AG04449 (cell line): Measurements from ENCODE around the gene TMC1.
"Not testable (repeated sequence)": the region's sequence is repeated elsewhere in the genome, so short reads cannot be mapped to it uniquely, and the experiment has no call there.

ENCODE experiments used
- CTCF ChIA-PET: fragments of 350-600 bp; formaldehyde crosslinking; extraction: SDS; loops from one replicate; lab custom pipeline; 2021; ENCODE audit warnings: antibody characterized with exemption; lab: Yijun Ruan, JAX
- POLR2A ChIA-PET: fragments of 400-600, 350-600 bp; formaldehyde crosslinking; extraction: SDS; loops from one replicate; lab custom pipeline; 2020; ENCODE audit warnings: antibody characterized with exemption, inconsistent platforms; lab: Yijun Ruan, JAX
- DNase-seq: peaks from one replicate; pipeline ENCODE4 v3.0.0-alpha.2; 2010; ENCODE audit warnings: low read depth, low spot score
- H3K4me3 ChIP-seq: 2 replicates; pipeline ENCODE4 v1.5.1; 2011; ENCODE audit warnings: low read depth, mild to moderate bottlenecking, control low read depth, low read length
- TF ChIP-seq, protein P1 (sequence below): IDR thresholded peaks from one replicate; pipeline ENCODE4 v1.5.1; 2011; ENCODE audit warnings: mild to moderate bottlenecking, moderate library complexity, low read length, control low read depth, inconsistent platforms; ENCODE audit not compliant: insufficient read depth; ENCODE audit errors: missing control alignments

The TMC1 gene

DNA sequence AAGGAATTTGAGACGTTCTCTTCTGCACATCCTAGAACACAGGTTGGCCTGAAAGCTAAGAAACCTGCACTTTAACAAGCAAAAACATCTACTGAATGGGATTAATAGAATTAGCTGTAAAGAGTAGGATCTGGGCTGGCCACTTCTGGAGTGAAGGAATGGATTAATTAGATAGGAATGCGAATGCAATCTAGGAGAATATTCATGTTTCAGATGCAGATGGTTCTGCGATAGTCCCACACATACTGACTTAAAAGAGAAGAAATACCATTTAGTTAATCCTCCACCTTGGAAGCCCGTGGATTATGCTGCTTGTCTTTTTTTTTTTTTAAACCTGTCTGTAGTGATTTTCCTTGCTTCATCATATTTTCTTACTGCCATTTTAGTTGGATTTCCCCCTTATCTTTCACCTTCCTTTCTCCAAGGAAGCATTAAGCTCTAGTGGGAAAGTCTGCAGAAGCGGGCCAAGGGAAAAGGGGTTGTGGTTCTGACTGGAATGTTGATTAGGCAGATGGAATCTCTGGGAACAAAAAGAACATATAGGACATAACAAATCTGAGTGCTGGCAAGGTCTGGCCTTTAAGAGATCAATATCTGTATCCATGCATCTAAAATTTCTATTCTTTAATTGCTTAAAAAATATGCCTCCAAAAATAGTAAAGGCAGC is 279.1 kb downstream of the TMC1 start:
- H3K4me3 ChIP-seq = no peak overlapping the region
- ChIA-PET CTCF (interaction anchor here (1.3 kb wide), 1 partner anchor 21 kb away, joined by 5 read pairs; no protein-coding TSS in a partner anchor), POLR2A (no interaction called here)
- TF ChIP-seq, protein P1, sequence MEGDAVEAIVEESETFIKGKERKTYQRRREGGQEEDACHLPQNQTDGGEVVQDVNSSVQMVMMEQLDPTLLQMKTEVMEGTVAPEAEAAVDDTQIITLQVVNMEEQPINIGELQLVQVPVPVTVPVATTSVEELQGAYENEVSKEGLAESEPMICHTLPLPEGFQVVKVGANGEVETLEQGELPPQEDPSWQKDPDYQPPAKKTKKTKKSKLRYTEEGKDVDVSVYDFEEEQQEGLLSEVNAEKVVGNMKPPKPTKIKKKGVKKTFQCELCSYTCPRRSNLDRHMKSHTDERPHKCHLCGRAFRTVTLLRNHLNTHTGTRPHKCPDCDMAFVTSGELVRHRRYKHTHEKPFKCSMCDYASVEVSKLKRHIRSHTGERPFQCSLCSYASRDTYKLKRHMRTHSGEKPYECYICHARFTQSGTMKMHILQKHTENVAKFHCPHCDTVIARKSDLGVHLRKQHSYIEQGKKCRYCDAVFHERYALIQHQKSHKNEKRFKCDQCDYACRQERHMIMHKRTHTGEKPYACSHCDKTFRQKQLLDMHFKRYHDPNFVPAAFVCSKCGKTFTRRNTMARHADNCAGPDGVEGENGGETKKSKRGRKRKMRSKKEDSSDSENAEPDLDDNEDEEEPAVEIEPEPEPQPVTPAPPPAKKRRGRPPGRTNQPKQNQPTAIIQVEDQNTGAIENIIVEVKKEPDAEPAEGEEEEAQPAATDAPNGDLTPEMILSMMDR = no peak
- DNase-seq = no peak

GRCh38 chr9:72805238-72805637 is 283.8 kb downstream of the TMC1 start:
- TF ChIP-seq, protein P1 = no peak
- H3K4me3 ChIP-seq = no peak overlapping the region
- POLR2A ChIA-PET = no interaction called here
- CTCF ChIA-PET = no interaction called here
- DNase-seq = no peak

DNA sequence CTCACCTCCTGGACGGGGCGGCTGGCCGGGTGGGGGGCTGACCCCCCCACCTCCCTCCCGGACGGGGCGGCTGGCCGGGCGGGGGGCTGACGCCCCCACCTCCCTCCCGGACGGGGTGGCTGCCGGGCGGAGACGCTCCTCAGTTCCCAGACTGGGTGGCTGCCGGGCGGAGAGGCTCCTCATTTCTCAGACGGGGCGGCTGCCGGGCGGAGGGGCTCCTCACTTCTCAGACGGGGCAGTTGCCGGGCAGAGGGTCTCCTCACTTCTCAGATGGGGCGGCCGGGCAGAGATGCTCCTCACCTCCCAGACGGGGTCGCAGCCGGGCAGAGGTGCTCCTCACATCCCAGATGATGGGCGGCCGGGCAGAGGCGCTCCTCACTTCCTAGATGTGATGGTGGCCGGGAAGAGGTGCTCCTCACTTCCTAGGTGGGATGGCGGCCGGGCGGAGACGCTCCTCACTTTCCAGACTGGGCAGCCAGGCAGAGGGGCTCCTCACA is 285.0 kb downstream of the TMC1 start:
- CTCF ChIA-PET, H3K4me3 ChIP-seq, DNase-seq, POLR2A ChIA-PET: not testable (repeated sequence)

GRCh38 chr9:72807765-72808445 is 286.5 kb downstream of the TMC1 start:
- DNase-seq = no peak
- ChIA-PET POLR2A (no interaction called here), CTCF (interaction anchor here (1.0 to 1.8 kb wide), 3 partner anchors 9 to 529 kb away, joined by 3 to 12 read pairs (median 4); no protein-coding TSS in a partner anchor)
- H3K4me3 ChIP-seq = no peak overlapping the region
- TF ChIP-seq, protein P1 = no peak

DNA sequence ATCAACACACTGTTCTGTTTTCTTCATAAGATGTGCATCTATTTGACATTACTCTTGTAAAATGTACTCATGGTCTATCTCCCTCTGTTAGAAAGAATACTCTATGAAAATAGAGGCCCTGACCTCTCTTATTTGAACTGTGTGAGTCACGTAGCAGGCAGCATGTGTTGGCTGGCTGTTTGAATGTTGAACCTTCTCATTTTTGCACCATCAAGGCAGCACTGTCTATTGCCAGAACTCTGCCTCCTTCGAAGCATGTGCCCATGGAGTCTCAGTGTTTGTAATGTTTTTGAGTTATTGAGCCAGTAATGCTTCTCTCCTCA is 287.0 kb downstream of the TMC1 start:
- TF ChIP-seq, protein P1 = no peak
- POLR2A ChIA-PET = no interaction called here
- H3K4me3 ChIP-seq = no peak overlapping the region
- CTCF ChIA-PET = interaction anchor here (1.2 to 1.8 kb wide), 4 partner anchors 9 to 769 kb away, joined by 4 to 12 read pairs (median 6); no protein-coding TSS in a partner anchor
- DNase-seq = no peak

DNA sequence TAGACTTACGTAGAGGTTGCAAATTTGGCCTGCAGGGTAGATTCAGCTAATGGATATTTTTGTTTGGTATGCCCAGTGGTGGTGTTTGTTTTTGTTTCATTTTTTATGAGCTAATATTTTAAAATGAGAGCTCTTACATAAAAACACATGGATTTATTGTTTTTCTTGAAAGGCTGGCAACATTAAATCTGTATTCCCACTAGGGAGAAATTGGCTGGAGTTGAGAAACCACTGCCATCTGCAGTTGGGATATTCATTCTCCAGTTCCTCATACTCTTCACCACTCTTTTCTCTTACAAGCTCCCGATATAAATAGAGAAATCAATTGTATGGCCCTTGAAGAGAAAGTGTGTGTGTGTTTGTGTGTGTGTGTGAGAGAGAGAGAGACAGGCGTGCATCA is 288.2 kb downstream of the TMC1 start:
- TF ChIP-seq, protein P1 = no peak
- CTCF ChIA-PET = interaction anchor here (1.0 to 1.8 kb wide), 7 partner anchors 9 to 770 kb away, joined by 3 to 12 read pairs (median 3); no protein-coding TSS in a partner anchor
- no peak overlapping the region for H3K4me3 ChIP-seq
- no peak for DNase-seq
- POLR2A ChIA-PET = no interaction called here
